Breast epithelium (tissue), 3 donors: ENCODE data around the gene ATP1A4.

Source experiments
- CTCF ChIP-seq, 3 donors: fragments of 450-650 bp; IDR thresholded peaks; one replicate each; pipeline ENCODE4 v1.5.1; 2016 to 2017; ENCODE audit warnings: antibody characterized with exemption in 3 of 3, mild to moderate bottlenecking in 3 of 3, moderate library complexity in 3 of 3
- POLR2A ChIP-seq: fragments of 450-650 bp; IDR thresholded peaks from one replicate; pipeline ENCODE4 v1.6.1; 2016; ENCODE audit warnings: antibody characterized with exemption, mild to moderate bottlenecking, moderate library complexity
- POLR2AphosphoS5 ChIP-seq, 3 donors: sonication (generic); formaldehyde crosslinking; IDR thresholded peaks; one replicate each; pipeline ENCODE4 v1.6.1; 2017; ENCODE audit warnings: antibody characterized with exemption in 3 of 3

- TF ChIP-seq POLR2A (no peak), CTCF (IDR thresholded peaks at IDR 0.05) (no peak), POLR2AphosphoS5 (IDR thresholded peaks at IDR 0.05) (no peak)
Observed at GRCh38 chr1:160206421-160207117, 55.2 kb downstream of the ATP1A4 start.
